ENCODE results near the gene GOSR1. TPM values are rescaled to one million over a fixed set of nuclear protein-coding genes. Genes with fewer than 3 reads are reported as not detected.
A peak's percentile ranks its signal among the peaks of the same experiment; 100 is the strongest.
"Not testable (repeated sequence)": the region's sequence is repeated elsewhere in the genome, so short reads cannot be mapped to it uniquely, and the experiment has no call there.

GOSR1 gene
- total and polyA plus RNA-seq, 2 donors (not counting 1 experiment from before 2014, with no cell fraction given): 28.6 to 44.7 TPM

DNA sequence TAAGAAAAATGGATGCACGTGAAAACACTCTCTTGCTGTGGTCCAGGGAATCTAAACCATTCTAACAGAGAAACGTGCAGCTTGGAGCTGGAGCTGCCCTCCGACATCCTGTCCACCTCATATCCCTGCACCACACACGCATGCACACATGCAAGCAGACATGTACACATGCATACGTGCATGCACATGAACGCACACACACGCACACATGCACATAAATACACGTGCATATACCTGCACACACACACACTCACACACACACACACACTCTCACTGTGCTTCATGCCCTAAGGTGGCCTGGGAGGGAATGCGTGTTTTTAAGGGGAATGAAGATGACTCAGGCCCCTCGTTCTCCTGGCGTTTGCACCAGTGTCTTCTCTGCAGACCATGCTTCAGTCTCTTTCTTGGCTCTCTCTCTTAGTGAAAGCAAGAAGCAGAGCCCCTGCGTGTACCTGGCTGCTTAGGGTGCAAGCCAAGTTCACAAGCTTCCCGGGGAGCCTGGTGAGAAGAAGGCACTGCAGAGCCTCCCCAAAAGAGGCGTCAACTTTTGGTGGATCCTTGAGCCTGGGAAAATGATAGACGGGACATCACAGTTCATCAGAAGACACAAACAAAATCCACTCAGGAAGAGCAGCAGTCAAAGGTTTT is 72.8 kb downstream of the GOSR1 start:
- TF ChIP-seq CTCF (conservative IDR thresholded peaks at IDR 0.05 in 1 of 2, IDR thresholded peaks at IDR 0.05 in 1 of 2; ENCODE audit: low read depth in 1 of 2, low read length in 2 of 2) (no peak), EZH2 (IDR thresholded peaks at IDR 0.05; ENCODE audit: low read length, missing control alignments) (no peak)
- Histone ChIP-seq H3K9me3 (ENCODE audit: control insufficient read depth, insufficient read depth, low read depth, low read length) (no peaks in the 10 kb centered on the region), H3K9ac (ENCODE audit: insufficient read depth, low read length) (no peak overlapping the region), H2AFZ (ENCODE audit: low read length) (no peak overlapping the region), H3K4me3 (replicated peaks in 1 of 4; ENCODE audit: control extremely low read depth in 1 of 4, insufficient read depth in 1 of 4, low read depth in 3 of 4, low read length in 4 of 4) (no peak overlapping the region), H4K20me1 (ENCODE audit: control insufficient read depth, extremely low read depth, insufficient read depth, low read length) (no peaks in the 10 kb centered on the region), H3K79me2 (ENCODE audit: control insufficient read depth, insufficient read depth, low read length) (no peaks in the 10 kb centered on the region), H3K27me3 (ENCODE audit: control insufficient read depth, insufficient read depth, low read length) (no peaks in the 10 kb centered on the region), H3K4me1 (ENCODE audit: control insufficient read depth, extremely low read depth, insufficient read depth, low read length) (no peaks in the 10 kb centered on the region), H3K27ac (ENCODE audit: insufficient read depth, low read length) (no peak overlapping the region), H3K4me2 (ENCODE audit: extremely low read depth, insufficient read depth, low read length) (no peak overlapping the region), H3K36me3 (ENCODE audit: control insufficient read depth, insufficient read depth, low read length) (no peaks in the 10 kb centered on the region)
- DNase-seq (ENCODE audit: low read depth in 2 of 2): peak in 1 of 2 donors; percentile 23

- no peak for TF ChIP-seq CTCF (conservative IDR thresholded peaks at IDR 0.05 in 1 of 2, IDR thresholded peaks at IDR 0.05 in 1 of 2; ENCODE audit: low read depth in 1 of 2, low read length in 2 of 2)
- TF ChIP-seq EZH2 (IDR thresholded peaks at IDR 0.05; ENCODE audit: low read length, missing control alignments): no peak
- H2AFZ ChIP-seq (ENCODE audit: low read length): no peak overlapping the region
- no peak overlapping the region for H3K4me2 ChIP-seq (ENCODE audit: extremely low read depth, insufficient read depth, low read length)
Observed at GRCh38 chr17:30550512-30551273, 73.5 kb downstream of the GOSR1 start.

GRCh38 chr17:30551274-30551995 is 74.2 kb downstream of the GOSR1 start:
- H3K4me3 ChIP-seq (replicated peaks in 1 of 4; ENCODE audit: control extremely low read depth in 1 of 4, insufficient read depth in 1 of 4, low read depth in 3 of 4, low read length in 4 of 4); DNase-seq (ENCODE audit: low read depth in 2 of 2); H4K20me1 ChIP-seq (ENCODE audit: control insufficient read depth, extremely low read depth, insufficient read depth, low read length); H3K9ac ChIP-seq (ENCODE audit: insufficient read depth, low read length); H2AFZ ChIP-seq (ENCODE audit: low read length); H3K4me1 ChIP-seq (ENCODE audit: control insufficient read depth, extremely low read depth, insufficient read depth, low read length); H3K9me3 ChIP-seq (ENCODE audit: control insufficient read depth, insufficient read depth, low read depth, low read length); H3K27me3 ChIP-seq (ENCODE audit: control insufficient read depth, insufficient read depth, low read length); H3K4me2 ChIP-seq (ENCODE audit: extremely low read depth, insufficient read depth, low read length); H3K36me3 ChIP-seq (ENCODE audit: control insufficient read depth, insufficient read depth, low read length); H3K27ac ChIP-seq (ENCODE audit: insufficient read depth, low read length); H3K79me2 ChIP-seq (ENCODE audit: control insufficient read depth, insufficient read depth, low read length): not testable (repeated sequence)

More at GRCh38 chr17:30550512-30551273, 73.5 kb downstream of the GOSR1 start:
- DNase-seq (ENCODE audit: low read depth in 2 of 2): peak; percentile 33 to 77
- H3K27ac ChIP-seq (ENCODE audit: insufficient read depth, low read length): no peak overlapping the region
- H3K27me3 ChIP-seq (ENCODE audit: control insufficient read depth, insufficient read depth, low read length): no peaks in the 10 kb centered on the region
- H3K36me3 ChIP-seq (ENCODE audit: control insufficient read depth, insufficient read depth, low read length): no peaks in the 10 kb centered on the region
- H3K9me3 ChIP-seq (ENCODE audit: control insufficient read depth, insufficient read depth, low read depth, low read length): no peaks in the 10 kb centered on the region
- H3K4me3 ChIP-seq (replicated peaks in 1 of 4; ENCODE audit: control extremely low read depth in 1 of 4, insufficient read depth in 1 of 4, low read depth in 3 of 4, low read length in 4 of 4): no peak overlapping the region
- no peaks in the 10 kb centered on the region for H3K79me2 ChIP-seq (ENCODE audit: control insufficient read depth, insufficient read depth, low read length)
- no peak overlapping the region for H3K9ac ChIP-seq (ENCODE audit: insufficient read depth, low read length)
- no peaks in the 10 kb centered on the region for H3K4me1 ChIP-seq (ENCODE audit: control insufficient read depth, extremely low read depth, insufficient read depth, low read length)
- H4K20me1 ChIP-seq (ENCODE audit: control insufficient read depth, extremely low read depth, insufficient read depth, low read length): no peaks in the 10 kb centered on the region

Data from fibroblast of lung (primary cell).